Panc1 (cell line): ENCODE data around the gene ACTR3.

Source experiments
- CTCF ChIP-seq: fragments of 450-650 bp; IDR thresholded peaks from 2 replicates; pipeline ENCODE4 v1.5.1; 2017; ENCODE audit warnings: mild to moderate bottlenecking
- TCF7L2 ChIP-seq: IDR thresholded peaks from 2 replicates; pipeline ENCODE4 v1.6.1; 2011; ENCODE audit warnings: mild to moderate bottlenecking, low read depth, low read length, inconsistent platforms

GRCh38 chr2:113986762-113987290 lies 96.9 kb downstream of the ACTR3 start:
- TF ChIP-seq CTCF: no peak
- TF ChIP-seq TCF7L2: no peak
